Measurements from ENCODE around the gene ENDOU.

DNA sequence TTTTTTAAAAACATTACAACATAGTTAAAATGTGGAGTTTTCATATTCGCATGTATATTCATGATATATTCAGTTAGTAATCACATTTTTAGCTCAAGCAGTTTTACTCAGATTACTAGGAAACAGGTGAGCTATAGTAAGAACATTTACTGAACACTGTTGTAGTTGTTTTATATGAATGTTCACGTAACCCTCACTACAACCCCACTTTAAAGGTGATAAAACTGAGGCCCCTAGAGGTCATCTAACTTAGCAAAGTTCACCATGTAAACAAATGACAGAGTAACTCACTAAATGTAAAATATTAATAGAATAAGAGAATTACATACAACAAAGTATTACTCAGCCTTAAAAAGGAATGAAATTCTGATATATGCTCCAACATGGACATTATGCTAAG is 45.5 kb downstream of the ENDOU start:
- TF ChIP-seq, protein P1, sequence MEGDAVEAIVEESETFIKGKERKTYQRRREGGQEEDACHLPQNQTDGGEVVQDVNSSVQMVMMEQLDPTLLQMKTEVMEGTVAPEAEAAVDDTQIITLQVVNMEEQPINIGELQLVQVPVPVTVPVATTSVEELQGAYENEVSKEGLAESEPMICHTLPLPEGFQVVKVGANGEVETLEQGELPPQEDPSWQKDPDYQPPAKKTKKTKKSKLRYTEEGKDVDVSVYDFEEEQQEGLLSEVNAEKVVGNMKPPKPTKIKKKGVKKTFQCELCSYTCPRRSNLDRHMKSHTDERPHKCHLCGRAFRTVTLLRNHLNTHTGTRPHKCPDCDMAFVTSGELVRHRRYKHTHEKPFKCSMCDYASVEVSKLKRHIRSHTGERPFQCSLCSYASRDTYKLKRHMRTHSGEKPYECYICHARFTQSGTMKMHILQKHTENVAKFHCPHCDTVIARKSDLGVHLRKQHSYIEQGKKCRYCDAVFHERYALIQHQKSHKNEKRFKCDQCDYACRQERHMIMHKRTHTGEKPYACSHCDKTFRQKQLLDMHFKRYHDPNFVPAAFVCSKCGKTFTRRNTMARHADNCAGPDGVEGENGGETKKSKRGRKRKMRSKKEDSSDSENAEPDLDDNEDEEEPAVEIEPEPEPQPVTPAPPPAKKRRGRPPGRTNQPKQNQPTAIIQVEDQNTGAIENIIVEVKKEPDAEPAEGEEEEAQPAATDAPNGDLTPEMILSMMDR (conservative IDR thresholded peaks at IDR 0.05; ENCODE audit: low read length) = no peak
- TF ChIP-seq EZH2phosphoT487 (IDR thresholded peaks at IDR 0.05; ENCODE audit: borderline replicate concordance) = no peak
